Measurements from ENCODE around the gene ARAP1.

DNA sequence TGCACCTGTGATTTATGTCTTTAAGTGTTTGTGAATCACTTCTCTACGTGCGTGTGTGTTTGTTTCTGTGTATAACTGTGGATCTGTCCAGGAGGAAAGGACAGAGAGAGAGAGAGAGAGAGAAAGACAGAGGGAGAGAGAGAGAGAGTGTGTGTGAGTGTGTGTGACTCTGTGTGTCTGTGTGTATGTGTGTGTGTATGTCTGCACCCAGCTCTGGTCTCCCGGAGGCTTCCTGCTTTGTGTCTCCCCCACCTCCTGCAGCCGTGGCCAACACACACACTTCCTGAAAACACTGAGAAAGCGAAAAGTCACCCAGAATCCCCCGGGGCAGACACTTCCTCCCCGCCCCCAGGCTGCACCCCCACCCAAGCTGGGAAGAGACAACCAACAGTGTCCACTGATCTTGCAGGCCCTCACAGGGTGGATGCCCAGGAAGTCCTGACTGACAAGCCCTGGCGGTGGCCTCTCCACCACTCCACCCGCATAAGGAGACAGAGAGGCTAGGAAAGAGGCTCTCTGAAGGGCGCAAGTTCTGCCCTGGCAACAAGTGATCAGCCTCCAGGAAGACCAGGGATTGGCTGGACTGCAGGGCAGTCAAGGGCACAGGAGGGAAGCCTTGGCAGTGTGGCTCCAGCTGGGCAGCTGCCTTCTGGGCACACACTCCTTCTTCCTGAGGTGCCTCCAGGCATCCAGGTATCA, 30.0 kb downstream of the ARAP1 start:
- TF ChIP-seq, protein P1, sequence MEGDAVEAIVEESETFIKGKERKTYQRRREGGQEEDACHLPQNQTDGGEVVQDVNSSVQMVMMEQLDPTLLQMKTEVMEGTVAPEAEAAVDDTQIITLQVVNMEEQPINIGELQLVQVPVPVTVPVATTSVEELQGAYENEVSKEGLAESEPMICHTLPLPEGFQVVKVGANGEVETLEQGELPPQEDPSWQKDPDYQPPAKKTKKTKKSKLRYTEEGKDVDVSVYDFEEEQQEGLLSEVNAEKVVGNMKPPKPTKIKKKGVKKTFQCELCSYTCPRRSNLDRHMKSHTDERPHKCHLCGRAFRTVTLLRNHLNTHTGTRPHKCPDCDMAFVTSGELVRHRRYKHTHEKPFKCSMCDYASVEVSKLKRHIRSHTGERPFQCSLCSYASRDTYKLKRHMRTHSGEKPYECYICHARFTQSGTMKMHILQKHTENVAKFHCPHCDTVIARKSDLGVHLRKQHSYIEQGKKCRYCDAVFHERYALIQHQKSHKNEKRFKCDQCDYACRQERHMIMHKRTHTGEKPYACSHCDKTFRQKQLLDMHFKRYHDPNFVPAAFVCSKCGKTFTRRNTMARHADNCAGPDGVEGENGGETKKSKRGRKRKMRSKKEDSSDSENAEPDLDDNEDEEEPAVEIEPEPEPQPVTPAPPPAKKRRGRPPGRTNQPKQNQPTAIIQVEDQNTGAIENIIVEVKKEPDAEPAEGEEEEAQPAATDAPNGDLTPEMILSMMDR (conservative IDR thresholded peaks at IDR 0.05; ENCODE audit: low read depth, low read length): no peak
- TF ChIP-seq EZH2 (IDR thresholded peaks at IDR 0.05; ENCODE audit: borderline replicate concordance, low read depth, low read length, poor library complexity, severe bottlenecking): no peak

Data from A673 (cell line).